DMS53 treated with DMSO at 0.1 percent for 48 hours (cell line): ENCODE measurements around the gene JAZF1.

Source experiments
- DNase-seq: peaks from one replicate; lab custom pipeline; 2025; ENCODE audit not compliant: unreplicated experiment; lab: John Stamatoyannopoulos, UW

Gene JAZF1

DNA sequence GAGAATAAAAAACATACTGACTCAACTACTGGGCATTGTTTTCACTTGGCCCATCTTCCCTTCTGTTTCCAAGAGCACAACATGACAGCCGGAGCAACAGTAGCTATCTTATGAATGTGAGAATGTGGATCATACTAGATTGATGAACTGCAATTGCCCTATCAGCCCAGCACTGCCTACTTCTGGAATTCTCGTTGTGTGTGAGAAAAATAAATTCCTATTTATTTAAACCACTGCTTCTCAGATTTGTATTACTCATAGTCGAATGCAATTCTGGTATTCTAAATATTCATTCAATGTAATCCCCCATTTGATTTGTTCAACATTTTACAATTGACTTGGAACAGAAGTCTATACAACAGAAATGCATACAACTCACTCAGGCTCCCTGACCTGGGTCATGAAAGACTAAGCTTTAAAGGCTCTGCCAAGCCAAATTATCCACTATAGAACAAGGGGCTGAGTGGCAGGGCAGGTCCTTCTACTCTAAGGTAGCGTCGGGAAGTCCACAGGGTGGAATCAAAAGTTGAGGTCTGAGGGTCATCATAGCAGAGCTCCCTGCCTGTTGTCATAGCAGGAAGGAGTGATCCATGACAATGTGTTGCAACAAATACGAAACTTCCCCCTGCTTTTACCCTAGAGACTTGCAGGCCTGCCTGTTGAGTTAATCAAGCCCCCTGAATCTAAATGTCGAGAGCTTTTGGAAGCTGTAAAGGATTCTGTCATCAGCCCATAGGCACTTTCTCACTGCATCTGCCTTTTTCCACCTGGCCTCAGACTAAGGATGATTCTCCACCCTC lies 12.4 kb upstream of the JAZF1 start:
- no peak for DNase-seq

DNA sequence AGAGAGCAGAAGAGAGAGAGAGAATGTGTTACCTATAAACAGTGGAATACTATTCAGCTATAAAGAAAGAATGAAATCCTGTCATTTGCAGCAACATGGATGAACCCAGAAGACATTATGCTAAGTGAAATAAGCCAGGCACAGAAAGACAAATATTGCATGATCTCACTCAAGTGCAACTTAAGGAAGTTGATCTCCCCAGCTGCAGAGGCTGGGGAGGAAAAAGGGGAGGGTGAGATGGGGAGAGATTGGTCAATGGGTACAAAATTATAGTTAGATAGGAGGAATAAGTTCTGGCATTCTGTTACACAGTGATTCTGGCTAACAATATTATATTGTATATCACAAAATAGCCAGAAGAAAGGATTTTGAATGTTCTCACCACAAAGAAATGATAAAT lies 11.2 kb upstream of the JAZF1 start:
- no peak for DNase-seq

DNA sequence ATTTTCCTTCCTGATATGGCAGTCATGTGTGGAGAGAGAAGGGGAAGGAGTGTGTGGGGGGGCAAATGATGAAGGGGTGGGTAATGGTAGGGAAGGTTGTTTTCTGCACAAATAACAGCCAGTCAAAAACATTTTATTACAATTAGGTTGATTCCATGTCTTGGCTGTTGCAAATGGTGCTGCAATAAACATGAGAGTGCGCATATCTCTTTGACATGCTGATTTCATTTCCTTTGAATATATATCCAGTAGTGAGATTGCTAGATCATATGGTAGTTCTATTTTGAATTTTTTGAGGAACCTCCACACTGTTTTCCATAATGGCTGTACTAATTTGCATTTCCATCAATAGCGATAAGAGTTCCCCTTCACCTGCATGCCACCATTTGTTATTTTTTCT lies 10.6 kb upstream of the JAZF1 start:
- no peak for DNase-seq

DNA sequence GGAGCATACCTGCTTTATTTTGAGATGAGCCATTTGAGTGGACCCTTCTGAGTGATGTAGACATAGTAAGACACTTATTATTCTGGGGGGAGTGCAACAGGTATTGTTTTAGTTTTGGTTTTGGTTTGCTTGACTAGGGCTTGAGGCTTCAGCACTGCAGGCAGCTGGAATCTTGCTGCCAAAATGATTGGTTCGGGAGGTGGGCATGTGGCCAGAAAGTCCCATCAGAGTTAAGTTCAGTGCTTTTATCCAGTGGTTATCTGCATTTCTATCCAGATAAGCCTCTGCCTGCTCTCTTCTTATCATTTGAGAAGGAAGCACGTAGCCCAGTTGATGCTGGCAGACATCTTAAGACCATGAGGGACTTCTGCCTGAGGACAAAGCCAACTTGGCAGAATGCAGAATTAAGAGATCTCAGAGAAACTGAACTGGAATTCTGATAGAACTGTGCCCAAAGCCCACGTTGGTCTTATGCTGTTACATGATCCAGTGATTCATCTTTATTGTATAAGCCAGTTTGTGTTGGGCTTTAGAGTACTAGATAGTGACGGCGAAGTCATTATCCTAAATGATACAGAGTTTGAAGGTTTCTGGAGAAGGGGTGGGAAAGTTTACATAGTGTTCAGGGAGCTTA lies 9.6 kb upstream of the JAZF1 start:
- no peak for DNase-seq

DNA sequence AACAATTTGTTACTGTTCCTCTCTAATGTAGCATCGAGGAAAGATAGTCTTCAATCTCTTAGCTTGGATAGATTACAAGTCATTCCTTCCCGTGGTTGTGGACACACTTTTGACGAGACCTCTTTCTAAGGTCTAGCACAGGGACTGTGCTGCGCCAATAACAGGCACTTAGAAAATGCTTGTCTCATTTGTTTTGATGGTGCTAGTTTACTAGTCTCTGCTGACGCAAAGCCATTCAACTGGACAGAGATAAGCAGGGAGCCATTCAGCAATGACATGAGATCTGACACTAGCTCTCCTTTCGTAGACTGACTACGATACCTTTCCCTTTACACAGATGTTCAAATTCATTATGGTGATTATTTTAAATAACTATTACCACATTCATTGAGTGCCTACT lies 6.4 kb upstream of the JAZF1 start:
- DNase-seq = no peak

DNA sequence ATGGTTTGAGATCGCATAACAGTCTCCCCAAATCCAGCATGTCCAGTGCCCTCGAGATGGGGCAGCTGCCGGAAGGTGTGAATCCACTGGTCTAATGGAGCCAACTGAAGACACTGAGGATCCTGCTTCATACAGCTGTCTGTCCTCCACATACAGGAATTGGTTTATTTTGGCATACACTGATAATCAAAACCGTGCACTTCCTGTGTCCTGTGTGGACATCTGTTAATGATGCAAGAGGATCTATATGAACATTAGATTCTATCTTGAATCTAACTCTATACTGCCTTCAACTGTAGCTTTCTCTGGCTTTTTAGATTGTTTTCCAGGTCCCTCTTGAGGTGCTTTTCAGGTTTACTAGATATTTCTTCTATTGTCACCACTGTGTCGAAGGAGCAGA lies 3.0 kb upstream of the JAZF1 start:
- DNase-seq = no peak

DNA sequence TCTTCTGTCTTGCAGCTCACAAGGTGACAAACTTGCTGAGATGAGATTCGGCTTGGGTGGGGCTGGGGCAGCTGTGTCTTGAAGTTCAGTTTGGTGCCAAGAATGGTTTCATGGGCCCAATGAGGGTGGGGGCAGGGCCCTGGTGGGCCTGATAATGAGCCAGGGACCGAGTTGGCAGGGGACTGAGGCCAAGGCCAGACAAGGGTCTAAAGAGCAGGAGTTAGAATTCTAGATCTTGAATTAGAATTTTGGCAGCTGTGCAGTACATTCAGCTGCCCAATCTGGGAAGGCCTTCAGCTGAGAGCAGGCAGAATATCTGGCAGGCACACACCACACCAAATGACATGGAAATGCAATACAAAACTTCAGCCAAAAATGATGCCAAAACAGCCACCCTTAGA lies 1.5 kb upstream of the JAZF1 start:
- no peak for DNase-seq

DNA sequence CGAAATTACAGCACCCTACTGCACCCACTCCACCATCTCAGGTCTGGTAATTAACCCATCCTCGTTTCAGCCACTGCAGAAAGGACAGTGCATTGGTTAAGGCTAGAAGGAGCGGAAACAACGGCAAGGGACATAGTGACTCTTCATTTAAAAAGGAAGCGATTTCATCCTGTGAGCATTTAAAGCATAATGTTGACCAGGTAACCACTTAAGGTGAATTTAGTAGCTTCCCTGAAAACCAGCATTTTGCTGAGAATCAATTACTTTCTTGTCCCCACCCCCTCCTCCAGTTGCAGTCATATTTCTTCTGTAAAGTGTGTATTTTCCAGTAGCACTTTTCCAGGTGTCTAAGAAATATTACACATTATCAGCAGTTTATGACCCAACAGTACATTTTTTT lies 821 bp upstream of the JAZF1 start:
- no peak for DNase-seq

DNA sequence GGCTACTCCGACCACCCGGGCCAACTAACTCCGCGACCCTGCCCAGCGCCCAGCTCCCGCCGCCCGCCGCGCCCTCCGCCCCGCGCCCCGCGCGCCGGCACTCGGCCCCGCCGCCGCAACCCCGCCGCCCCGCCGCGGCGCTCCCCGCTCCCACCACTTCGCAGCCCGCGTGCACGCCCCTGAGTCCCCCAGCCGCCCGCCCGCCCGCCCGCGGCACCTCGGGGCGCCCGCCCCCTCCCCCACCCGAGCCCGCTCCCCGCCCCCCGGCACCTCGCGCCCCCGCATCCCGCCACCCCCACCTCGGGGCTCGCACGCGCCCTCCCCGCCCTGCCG lies 598 bp downstream of the JAZF1 start:
- DNase-seq = no peak

DNA sequence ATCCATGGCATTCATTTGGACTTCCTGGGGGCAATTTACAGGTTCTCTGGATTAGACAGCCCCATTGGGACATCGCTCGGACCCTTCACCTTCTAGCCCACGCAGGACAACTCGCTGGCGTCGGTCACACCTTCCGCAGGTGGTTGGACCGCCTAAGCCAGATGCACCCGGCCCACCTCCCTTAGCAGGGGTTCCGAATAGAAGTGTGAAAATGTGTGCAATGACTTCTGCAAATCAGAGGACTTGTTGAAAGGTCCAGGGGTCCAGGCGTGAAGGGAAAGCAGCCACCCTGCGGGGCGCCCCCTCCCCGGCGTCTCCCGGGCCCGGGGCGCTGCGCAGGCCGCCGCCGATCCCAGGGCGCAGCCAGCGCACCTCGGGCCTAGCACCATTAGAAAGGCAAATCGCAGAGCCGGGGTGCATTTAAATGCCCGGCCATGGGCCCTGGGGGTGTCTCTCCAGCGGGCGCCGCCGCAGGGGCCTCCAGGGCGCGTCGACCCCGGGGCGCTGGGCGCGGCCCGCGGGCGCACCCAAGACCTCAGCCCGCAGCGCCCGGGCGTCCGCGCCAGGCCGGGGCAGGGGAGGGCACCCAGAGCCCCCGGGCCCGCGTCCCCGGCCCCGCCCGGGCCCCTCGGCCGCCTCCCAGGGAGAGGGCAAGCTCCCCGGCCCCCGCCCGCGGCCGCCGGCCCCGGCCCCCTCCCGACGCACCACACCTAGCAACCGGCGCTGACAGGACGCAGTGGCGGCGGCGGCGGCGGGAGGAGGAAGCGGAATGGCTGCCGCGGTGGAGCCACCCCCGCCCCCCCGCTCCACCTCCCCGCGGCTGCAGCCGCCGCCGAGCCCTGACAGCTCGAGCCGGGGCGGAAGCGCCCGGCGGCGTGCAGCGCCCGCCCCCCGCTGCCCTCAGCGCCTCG lies 1.2 kb downstream of the JAZF1 start:
- peak; percentile 68 for DNase-seq

DNA sequence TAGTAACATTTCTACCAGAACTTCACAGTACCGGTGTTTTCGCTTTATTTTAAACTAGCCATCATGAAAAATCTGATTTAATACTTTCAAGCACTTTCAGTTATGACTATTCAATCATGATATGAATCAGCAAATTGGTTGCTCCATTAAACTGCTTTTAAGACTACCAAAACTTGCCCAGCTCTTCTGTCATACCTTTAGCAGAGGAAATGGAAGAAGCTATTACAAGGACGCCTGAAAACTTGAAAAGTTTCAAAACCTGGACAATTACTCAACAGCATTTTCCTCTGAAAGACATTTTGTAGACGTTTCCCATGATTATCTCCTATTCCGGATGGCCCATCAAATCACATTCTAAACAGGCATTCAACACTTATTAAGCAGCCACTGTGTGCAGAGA lies 2.0 kb downstream of the JAZF1 start:
- DNase-seq = no peak

DNA sequence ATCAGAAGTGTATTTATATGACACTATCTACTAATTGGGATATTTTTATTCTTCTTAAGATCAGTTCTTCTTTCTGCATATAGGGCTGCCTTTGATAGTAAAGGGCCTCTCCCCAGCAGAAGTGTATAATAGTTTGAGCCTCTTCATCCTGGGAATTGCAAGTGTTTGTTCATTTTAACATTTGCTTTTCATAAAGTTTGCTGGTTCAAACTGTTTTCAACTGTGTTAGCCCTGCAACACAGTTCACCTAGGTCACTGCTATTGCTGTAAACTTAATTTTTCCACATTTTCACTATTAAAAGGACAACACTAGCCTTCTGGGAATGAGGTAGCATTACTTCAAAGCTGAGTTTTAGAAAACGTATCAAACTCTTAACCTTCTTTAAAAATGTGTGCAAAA lies 2.8 kb downstream of the JAZF1 start:
- no peak for DNase-seq

DNA sequence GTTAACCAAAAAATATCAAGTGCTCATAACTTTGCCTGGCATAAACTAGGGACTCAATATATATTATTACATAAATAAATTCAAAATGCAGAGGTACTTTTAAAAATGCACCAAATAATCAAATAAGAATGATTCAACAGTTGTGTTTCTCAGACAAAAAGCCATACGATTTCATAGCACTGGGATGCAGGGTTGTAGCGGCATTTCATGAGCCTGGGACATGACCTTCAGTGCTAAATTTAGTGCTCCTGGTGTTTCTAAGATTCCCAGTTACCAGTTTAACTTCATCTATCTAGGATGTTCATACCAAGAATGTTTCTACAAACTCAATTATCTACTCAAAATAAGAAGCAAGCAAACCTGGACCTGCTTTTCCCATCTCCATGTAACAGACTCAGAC lies 4.0 kb downstream of the JAZF1 start:
- no peak for DNase-seq

DNA sequence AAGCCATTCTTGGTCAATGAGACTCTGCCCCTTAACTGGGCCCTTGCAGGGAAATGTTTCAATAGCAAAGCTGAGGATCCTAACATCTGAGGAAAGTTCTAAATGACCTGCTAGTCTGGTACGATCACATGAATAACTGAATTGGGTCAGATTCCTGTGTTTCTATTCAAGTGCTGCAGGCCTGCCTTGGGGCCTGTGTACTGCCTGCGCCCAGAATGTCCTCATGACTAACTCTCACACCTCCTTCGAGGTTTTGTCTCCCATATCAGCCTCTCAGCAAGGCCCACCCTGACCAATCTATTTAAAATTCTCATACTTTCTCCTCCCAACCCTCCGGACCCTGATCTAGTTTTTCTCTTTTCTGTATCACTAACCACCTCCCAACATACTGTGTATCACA lies 4.4 kb downstream of the JAZF1 start:
- DNase-seq = no peak

DNA sequence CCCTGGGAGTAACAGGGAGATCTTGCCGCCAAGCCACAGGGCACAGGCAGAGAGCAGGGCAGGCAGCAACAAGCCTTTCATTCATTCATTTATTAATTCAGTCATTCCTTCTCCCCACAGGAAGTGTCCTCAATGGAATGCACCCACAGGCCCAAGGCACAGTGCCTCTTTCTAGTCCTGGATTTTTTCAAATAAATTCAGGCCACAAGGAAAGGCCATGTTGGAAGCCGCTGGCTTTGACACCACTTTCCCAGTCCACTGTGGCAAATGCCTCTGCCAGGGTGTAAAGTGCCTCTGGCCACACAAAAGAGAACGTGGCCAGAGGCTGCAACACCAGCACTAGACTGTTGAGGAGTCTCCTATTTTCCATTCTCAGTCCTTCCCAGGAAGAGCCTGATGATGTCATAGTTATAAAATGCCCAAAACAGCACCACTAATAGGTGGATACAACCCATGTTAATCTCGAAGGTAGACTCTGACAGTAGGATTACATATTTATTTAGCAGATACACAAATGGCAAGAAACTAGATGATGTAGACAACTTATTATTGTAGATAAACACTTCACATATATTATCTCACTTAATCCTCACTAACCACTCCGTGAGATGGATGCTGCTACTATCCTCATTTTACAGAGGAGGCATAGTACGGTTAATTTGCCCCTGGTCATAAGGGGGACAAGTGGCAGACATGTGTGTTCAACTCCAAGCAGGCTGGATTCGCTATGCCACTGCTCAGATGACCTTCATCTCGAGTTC lies 5.5 kb downstream of the JAZF1 start:
- no peak for DNase-seq

DNA sequence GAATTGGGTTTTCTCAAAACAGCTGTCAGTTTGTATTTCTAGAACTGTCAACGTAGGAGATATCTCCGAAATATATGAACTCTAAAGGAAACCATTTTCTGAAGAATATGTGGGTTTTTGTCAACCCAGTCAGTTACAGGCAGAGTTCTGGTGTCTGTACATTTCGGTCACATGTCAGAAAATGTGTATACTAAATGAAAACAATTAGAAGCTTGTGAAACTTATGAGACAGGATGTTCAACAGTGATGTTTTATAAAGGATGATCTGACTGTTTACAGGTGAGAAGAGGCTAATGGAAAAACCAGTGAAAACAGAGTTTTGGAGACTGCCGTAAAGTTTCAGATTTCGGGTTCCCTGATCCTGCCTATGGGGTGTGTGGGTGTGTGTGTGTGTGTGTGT lies 6.2 kb downstream of the JAZF1 start:
- DNase-seq = no peak

DNA sequence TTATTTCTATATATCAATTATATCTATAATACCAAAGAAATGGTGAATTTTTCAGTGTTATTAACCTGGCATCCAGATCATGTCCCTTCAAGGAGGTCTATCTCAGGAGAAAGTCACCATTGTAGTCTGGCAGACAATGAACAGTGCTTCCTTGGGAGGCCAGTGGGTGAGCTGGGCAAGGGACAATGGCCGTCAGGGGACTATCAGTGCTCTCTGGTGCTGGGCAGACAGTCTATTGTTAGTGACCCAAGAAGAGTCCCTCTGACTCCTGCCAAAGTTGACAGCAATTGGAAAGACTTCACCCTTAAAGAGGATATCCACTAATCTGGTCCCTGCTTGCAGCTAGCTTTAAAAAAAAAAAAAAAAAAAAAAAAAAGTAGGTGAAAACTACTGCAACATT lies 7.1 kb downstream of the JAZF1 start:
- no peak for DNase-seq

DNA sequence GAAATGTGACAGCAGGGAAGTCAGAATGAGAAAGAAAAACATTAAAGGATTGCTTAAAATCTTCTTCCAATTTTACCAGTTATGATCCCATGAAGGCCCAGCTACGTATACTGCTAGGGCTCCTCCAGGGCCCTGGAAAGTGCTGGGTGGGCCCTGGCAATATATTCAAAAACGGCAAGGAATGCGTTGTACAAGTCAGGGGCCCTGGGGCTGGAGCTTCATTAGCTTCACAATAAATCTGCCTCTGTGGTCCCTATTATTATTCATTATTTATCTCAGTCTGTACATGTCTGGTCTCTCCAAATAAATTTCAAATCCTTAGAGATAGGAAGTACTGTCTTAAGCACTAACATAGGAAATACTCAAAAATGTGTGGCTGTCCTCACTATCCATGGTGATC lies 7.6 kb downstream of the JAZF1 start:
- no peak for DNase-seq

DNA sequence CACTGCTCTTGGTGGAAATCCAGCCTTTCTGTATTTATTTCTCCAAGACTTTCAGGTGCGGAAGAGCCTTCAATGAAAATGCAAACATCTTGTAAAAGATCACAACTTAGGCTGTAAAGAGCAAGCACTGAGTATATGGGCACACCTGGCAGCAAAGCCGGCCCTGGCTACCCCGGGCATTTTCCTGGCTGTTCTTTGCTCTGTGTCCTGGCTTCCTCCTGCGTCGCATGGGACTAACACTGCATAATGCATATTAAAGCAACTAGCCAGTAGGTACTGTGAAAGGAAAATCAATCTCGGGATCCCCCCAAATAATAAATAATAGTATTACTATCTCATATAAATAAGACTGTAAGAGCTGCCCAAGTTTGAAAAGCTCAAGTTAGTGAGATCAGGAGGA lies 9.9 kb downstream of the JAZF1 start:
- no peak for DNase-seq

DNA sequence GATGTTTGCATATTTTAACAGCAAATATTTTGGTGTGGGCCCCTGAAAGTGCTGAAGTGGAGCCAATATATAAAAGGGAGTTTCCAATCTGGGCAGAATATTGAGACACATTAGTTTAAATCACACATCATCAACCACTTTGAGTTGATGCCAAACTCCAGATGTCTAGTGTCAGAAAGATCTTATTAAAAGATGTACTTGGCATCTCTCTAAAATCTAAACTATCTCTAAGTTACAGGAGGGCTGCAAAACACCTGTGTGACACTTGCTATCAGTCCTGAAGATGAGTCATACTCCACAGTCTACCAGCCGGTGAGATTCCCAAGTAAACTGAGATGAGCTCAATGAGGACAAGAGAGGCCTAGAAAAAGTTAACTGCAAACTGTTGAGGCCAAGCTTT lies 11.4 kb downstream of the JAZF1 start:
- peak; percentile 64 for DNase-seq

DNA sequence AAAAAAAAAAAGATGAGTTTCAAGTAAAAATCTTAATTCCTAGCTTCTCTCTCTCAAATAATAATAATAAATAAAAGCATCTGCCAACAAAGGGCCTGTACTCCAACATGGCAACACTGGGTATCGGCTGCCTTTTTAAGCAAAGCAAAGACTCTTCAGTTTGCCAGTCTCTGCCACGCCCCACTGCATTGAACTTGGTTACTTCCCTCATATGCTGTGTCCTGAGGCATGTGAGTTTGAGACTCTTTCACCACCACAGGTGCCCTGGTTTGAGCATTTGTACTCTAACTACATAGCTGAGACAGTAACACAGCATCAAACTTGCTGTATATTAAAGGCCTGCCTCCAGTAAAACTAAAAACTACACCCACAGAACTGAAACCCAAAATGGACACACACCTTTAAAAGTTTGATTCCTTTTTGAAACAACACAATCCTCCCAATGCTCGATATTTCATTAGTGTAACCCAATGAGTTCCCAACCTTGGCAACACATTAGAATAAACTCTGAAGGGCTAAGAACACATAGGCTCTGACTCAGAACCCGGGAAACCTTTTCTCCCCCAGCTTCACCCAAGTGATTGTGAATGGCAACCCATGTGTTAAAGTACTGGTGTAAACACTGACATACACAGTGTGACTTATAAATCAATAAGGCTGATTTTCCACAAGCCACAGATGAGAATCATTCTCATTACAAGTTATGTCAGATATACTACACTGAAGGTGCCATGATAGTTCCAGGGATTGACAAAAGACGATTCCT lies 12.0 kb downstream of the JAZF1 start:
- no peak for DNase-seq
